GM19397 (cell line): ENCODE data around the gene RABL2B.

ENCODE experiments used
- ATAC-seq: cut with Tn5 transposase; IDR thresholded peaks from one replicate; pipeline ENCODE4 v1.9.1; 2021; ENCODE audit warnings: mild to moderate bottlenecking, moderate library complexity; ENCODE audit not compliant: unreplicated experiment

The RABL2B gene

GRCh38 chr22:50738649-50739227, 44.7 kb downstream of the RABL2B start:
- no peak for ATAC-seq

GRCh38 chr22:50737728-50738648, 45.4 kb downstream of the RABL2B start, which contains the start of gene ACR:
Gene ACR (plus strand): TSS chr22:50738204. CDS start chr22:50738236, 32 bp downstream.
- ATAC-seq, result no peak

- no peak for ATAC-seq
These were observed 47.8 kb downstream of the RABL2B start for GRCh38 chr22:50735739-50736030.

- no peak for ATAC-seq
These were observed 48.3 kb downstream of the RABL2B start for GRCh38 chr22:50734986-50735738.

GRCh38 chr22:50734343-50734771, 49.1 kb downstream of the RABL2B start:
- ATAC-seq, result no peak

GRCh38 chr22:50733521-50734342, 49.7 kb downstream of the RABL2B start:
- ATAC-seq, result no peak

- no peak for ATAC-seq
These were observed 50.8 kb downstream of the RABL2B start for GRCh38 chr22:50732681-50733080.

- ATAC-seq, result no peak
These were observed 51.4 kb downstream of the RABL2B start for GRCh38 chr22:50731811-50732624.

- no peak for ATAC-seq
These were observed 52.3 kb downstream of the RABL2B start for GRCh38 chr22:50730941-50731661.

- no peak for ATAC-seq
These were observed 53.2 kb downstream of the RABL2B start for GRCh38 chr22:50730013-50730891.

GRCh38 chr22:50729391-50730012, 53.9 kb downstream of the RABL2B start:
- ATAC-seq, result no peak

- ATAC-seq, result no peak
These were observed 54.9 kb downstream of the RABL2B start for GRCh38 chr22:50728523-50728931.

GRCh38 chr22:50727678-50728522, 55.5 kb downstream of the RABL2B start:
- ATAC-seq, result no peak

- no peak for ATAC-seq
These were observed 56.6 kb downstream of the RABL2B start for GRCh38 chr22:50726643-50727340.

GRCh38 chr22:50725597-50725996, 57.8 kb downstream of the RABL2B start:
- no peak for ATAC-seq

GRCh38 chr22:50724616-50725015, 58.8 kb downstream of the RABL2B start:
- no peak for ATAC-seq
